HEK293 (cell line): ENCODE results near the gene TSHZ2.

Source experiments
- FEZF1 ChIP-seq: fragments of 450-650 bp; formaldehyde crosslinking; IDR thresholded peaks from 2 replicates; pipeline ENCODE4 v1.5.1; 2016; ENCODE audit warnings: missing biosample characterization, missing genetic modification characterization
- MYNN ChIP-seq: fragments of 450-650 bp; formaldehyde crosslinking; IDR thresholded peaks from 2 replicates; pipeline ENCODE4 v1.5.1; 2016; ENCODE audit warnings: missing biosample characterization, missing genetic modification characterization, borderline replicate concordance
- OVOL3 ChIP-seq: fragments of 450-650 bp; formaldehyde crosslinking; IDR thresholded peaks from 2 replicates; pipeline ENCODE4 v1.5.1; 2016; ENCODE audit warnings: missing biosample characterization, missing genetic modification characterization
- ZNF10 ChIP-seq: fragments of 450-650 bp; formaldehyde crosslinking; IDR thresholded peaks from 2 replicates; pipeline ENCODE4 v1.5.1; 2017; ENCODE audit warnings: missing biosample characterization, missing genetic modification characterization
- ZNF518A ChIP-seq: fragments of 450-650 bp; formaldehyde crosslinking; conservative IDR thresholded peaks from 2 replicates; pipeline ENCODE4 v1.5.1; 2016; ENCODE audit warnings: low read depth, missing biosample characterization, missing genetic modification characterization
- TF ChIP-seq, protein P1 (sequence below): fragments of 450-650 bp; formaldehyde crosslinking; IDR thresholded peaks from 2 replicates; pipeline ENCODE4 v1.5.1; 2016; ENCODE audit warnings: missing biosample characterization, missing genetic modification characterization
- TF ChIP-seq, protein P2 (sequence below): fragments of 450-650 bp; formaldehyde crosslinking; IDR thresholded peaks from 2 replicates; pipeline ENCODE4 v1.5.1; 2016; ENCODE audit warnings: missing biosample characterization, missing genetic modification characterization

- TF ChIP-seq, protein P1, sequence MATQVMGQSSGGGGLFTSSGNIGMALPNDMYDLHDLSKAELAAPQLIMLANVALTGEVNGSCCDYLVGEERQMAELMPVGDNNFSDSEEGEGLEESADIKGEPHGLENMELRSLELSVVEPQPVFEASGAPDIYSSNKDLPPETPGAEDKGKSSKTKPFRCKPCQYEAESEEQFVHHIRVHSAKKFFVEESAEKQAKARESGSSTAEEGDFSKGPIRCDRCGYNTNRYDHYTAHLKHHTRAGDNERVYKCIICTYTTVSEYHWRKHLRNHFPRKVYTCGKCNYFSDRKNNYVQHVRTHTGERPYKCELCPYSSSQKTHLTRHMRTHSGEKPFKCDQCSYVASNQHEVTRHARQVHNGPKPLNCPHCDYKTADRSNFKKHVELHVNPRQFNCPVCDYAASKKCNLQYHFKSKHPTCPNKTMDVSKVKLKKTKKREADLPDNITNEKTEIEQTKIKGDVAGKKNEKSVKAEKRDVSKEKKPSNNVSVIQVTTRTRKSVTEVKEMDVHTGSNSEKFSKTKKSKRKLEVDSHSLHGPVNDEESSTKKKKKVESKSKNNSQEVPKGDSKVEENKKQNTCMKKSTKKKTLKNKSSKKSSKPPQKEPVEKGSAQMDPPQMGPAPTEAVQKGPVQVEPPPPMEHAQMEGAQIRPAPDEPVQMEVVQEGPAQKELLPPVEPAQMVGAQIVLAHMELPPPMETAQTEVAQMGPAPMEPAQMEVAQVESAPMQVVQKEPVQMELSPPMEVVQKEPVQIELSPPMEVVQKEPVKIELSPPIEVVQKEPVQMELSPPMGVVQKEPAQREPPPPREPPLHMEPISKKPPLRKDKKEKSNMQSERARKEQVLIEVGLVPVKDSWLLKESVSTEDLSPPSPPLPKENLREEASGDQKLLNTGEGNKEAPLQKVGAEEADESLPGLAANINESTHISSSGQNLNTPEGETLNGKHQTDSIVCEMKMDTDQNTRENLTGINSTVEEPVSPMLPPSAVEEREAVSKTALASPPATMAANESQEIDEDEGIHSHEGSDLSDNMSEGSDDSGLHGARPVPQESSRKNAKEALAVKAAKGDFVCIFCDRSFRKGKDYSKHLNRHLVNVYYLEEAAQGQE (tag by site-specific recombination): no peak
- TF ChIP-seq ZNF518A (tag by site-specific recombination) (no peak), FEZF1 (tag by site-specific recombination) (no peak), MYNN (tag by site-specific recombination) (no peak), ZNF10 (tag by site-specific recombination) (no peak), OVOL3 (no peak)
- TF ChIP-seq, protein P2, sequence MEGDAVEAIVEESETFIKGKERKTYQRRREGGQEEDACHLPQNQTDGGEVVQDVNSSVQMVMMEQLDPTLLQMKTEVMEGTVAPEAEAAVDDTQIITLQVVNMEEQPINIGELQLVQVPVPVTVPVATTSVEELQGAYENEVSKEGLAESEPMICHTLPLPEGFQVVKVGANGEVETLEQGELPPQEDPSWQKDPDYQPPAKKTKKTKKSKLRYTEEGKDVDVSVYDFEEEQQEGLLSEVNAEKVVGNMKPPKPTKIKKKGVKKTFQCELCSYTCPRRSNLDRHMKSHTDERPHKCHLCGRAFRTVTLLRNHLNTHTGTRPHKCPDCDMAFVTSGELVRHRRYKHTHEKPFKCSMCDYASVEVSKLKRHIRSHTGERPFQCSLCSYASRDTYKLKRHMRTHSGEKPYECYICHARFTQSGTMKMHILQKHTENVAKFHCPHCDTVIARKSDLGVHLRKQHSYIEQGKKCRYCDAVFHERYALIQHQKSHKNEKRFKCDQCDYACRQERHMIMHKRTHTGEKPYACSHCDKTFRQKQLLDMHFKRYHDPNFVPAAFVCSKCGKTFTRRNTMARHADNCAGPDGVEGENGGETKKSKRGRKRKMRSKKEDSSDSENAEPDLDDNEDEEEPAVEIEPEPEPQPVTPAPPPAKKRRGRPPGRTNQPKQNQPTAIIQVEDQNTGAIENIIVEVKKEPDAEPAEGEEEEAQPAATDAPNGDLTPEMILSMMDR (tag by site-specific recombination): no peak
Observed at GRCh38 chr20:53146201-53146891, 174.2 kb downstream of the TSHZ2 start.
